GM12878 (cell line): ENCODE data around the gene LMNTD2. TPM values are rescaled to one million over a fixed set of nuclear protein-coding genes. Genes with fewer than 3 reads are reported as not detected.

Experiments used
- ATAC-seq: fragments of 200-7000 bp; cut with Tn5 transposase; 3 replicates; pipeline ENCODE4 v1.9.1; 2020; ENCODE audit warnings: mild to moderate bottlenecking, moderate library complexity
- Bru-seq: library from RNA; stranded (reverse); fragments of 400-500 nt; gene quantifications from one replicate; lab custom pipeline; 2021; lab: Mats Ljungman, UMichigan
- BruChase-seq, 2 experiments: library from RNA; stranded (reverse); fragments of 400-500 nt; gene quantifications; one replicate each; lab custom pipeline; 2021; lab: Mats Ljungman, UMichigan
- BruUV-seq: library from RNA; stranded (reverse); fragments of 400-500 nt; replicated peaks from 2 replicates; lab custom pipeline; 2021; lab: Mats Ljungman, UMichigan
- CTCF ChIA-PET: fragments of 300-600 bp; sonication (Branson Sonifier 250); formaldehyde crosslinking; extraction: SDS; loops from one replicate; lab custom pipeline; 2021; ENCODE audit warnings: inconsistent platforms; lab: Yijun Ruan, JAX
- POLR2A ChIA-PET: fragments of 350-600 bp; formaldehyde crosslinking; extraction: SDS; loops from one replicate; lab custom pipeline; 2021; ENCODE audit warnings: inconsistent platforms; lab: Charles Lee
- RAD21 ChIA-PET: fragments of 300-600 bp; sonication (Branson Sonifier 250); formaldehyde crosslinking; loops from one replicate; lab custom pipeline; 2023; ENCODE audit warnings: antibody characterized with exemption; ENCODE audit not compliant: unreplicated experiment; lab: Charles Lee
- SMC1A ChIA-PET: fragments of 300-600 bp; sonication (Branson Sonifier 250); formaldehyde crosslinking; loops from one replicate; lab custom pipeline; 2023; ENCODE audit not compliant: unreplicated experiment, uncharacterized antibody; lab: Charles Lee
- DNase-seq: peaks from one replicate; pipeline ENCODE4 v3.0.0-alpha.2; 2011; ENCODE audit warnings: low read depth, low spot score
- FAIRE-seq: peaks from 3 replicates; lab custom pipeline; 2011; peaks lifted over from hg19 to GRCh38; lab: Jason Lieb, UNC
- H2AFZ ChIP-seq: 2 replicates; pipeline ENCODE4 v1.6.0; 2011; ENCODE audit warnings: low read depth, low read length, control low read depth; ENCODE audit not compliant: control insufficient read depth
- H3K27ac ChIP-seq: 2 replicates; pipeline ENCODE4 v1.5.1; 2011; ENCODE audit warnings: control low read depth; ENCODE audit not compliant: control insufficient read depth, insufficient read depth
- H3K27me3 ChIP-seq, 2 experiments: replicated peaks in 1 of 2; 2 replicates each; pipeline versions ENCODE4 v1.6.0 to v1.6.1; 2011; ENCODE audit warnings: low read length in 1 of 2; ENCODE audit not compliant: control insufficient read depth in 2 of 2, insufficient read depth in 2 of 2
- H3K36me3 ChIP-seq, 2 experiments: 2 replicates each; pipeline ENCODE4 v1.5.1; 2011; ENCODE audit warnings: low read length in 1 of 2; ENCODE audit not compliant: control insufficient read depth in 2 of 2, insufficient read depth in 2 of 2
- H3K4me1 ChIP-seq: 2 replicates; pipeline ENCODE4 v1.6.1; 2011; ENCODE audit warnings: mild to moderate bottlenecking, low read length, moderate library complexity, mixed read lengths; ENCODE audit not compliant: control insufficient read depth, insufficient read depth
- H3K4me2 ChIP-seq: 2 replicates; pipeline ENCODE4 v1.6.0; 2011; ENCODE audit warnings: control low read depth; ENCODE audit not compliant: control insufficient read depth, insufficient read depth
- H3K4me3 ChIP-seq: fragments of 200-600 bp; sonication (generic); 2 replicates; pipeline ENCODE4 v1.5.1; 2016
- H3K79me2 ChIP-seq: 2 replicates; pipeline ENCODE4 v1.6.0; 2011; ENCODE audit warnings: low read length; ENCODE audit not compliant: control insufficient read depth, insufficient read depth
- H3K9ac ChIP-seq: 2 replicates; pipeline ENCODE4 v1.8.0; 2011; ENCODE audit warnings: low read length, control low read depth, mixed read lengths; ENCODE audit not compliant: control insufficient read depth, insufficient read depth
- H3K9me3 ChIP-seq: replicated peaks from 3 replicates; pipeline ENCODE4 v1.5.1; 2011; ENCODE audit warnings: mild to moderate bottlenecking, low read length; ENCODE audit not compliant: control insufficient read depth, insufficient read depth
- H4K20me1 ChIP-seq: 2 replicates; pipeline ENCODE4 v1.6.0; 2011; ENCODE audit not compliant: control insufficient read depth, insufficient read depth
- CHD4 ChIP-seq: fragments of 200-600 bp; sonication (generic); IDR thresholded peaks from 2 replicates; pipeline ENCODE4 v1.6.1; 2016; ENCODE audit warnings: mild to moderate bottlenecking
- IRF3 ChIP-seq: fragments of 450-650 bp; IDR thresholded peaks from 2 replicates; pipeline ENCODE4 v1.6.1; 2014; ENCODE audit warnings: mild to moderate bottlenecking
- JUNB ChIP-seq: IDR thresholded peaks from 2 replicates; pipeline ENCODE4 v1.6.1; 2016; ENCODE audit warnings: antibody characterized with exemption, mild to moderate bottlenecking
- KAT2A ChIP-seq: conservative IDR thresholded peaks from 2 replicates; pipeline ENCODE4 v1.6.1; 2011; ENCODE audit warnings: low read depth, low read length; ENCODE audit not compliant: control insufficient read depth
- MEF2A ChIP-seq: IDR thresholded peaks from 2 replicates; pipeline ENCODE4 v1.6.1; 2011; ENCODE audit warnings: low read depth, mild to moderate bottlenecking, low read length, moderate library complexity; ENCODE audit not compliant: insufficient read depth
- MXI1 ChIP-seq: fragments of 150-350 bp; IDR thresholded peaks from 2 replicates; pipeline ENCODE4 v1.6.1; 2011; ENCODE audit warnings: low read depth, mild to moderate bottlenecking, inconsistent platforms, low read length, improper control_type of control experiment
- NFXL1 ChIP-seq: fragments of 450-650 bp; IDR thresholded peaks from 2 replicates; pipeline ENCODE4 v1.6.1; 2017; ENCODE audit warnings: antibody characterized with exemption, mild to moderate bottlenecking, borderline replicate concordance
- PRDM15 ChIP-seq: fragments of 450-650 bp; formaldehyde crosslinking; IDR thresholded peaks from 2 replicates; pipeline ENCODE4 v1.4.0; 2020; ENCODE audit warnings: mild to moderate bottlenecking, moderate library complexity
- TCF7 ChIP-seq: IDR thresholded peaks from 2 replicates; pipeline ENCODE4 v1.6.1; 2014; ENCODE audit warnings: antibody characterized with exemption, borderline replicate concordance
- WGBS: methylation state at CpG from one replicate; pipeline ENCODE4 v1.1.6; 2016; ENCODE audit warnings: low lambda C conversion rate; ENCODE audit not compliant: insufficient replicate concordance, insufficient coverage; ENCODE audit errors: missing lambda C conversion rate; 5-methylcytosine and 5-hydroxymethylcytosine counted together
- in situ Hi-C: fragments of 300-500 bp; cut with MboI; formaldehyde crosslinking; loops from 9 replicates; pipeline ENCODE4 v1.14.3; 2018; ENCODE audit warnings: mixed read lengths
- intact Hi-C: fragments of 100-400 bp; cut with micrococcal nuclease; formaldehyde crosslinking; loops from one replicate; pipeline ENCODE4 v1.14.2; 2022; ENCODE audit not compliant: unreplicated experiment
- long read RNA-seq, 2 experiments: library from polyadenylated mRNA; unstranded; transcript quantifications; one replicate each; pipeline ENCODE4 v2.0.0, GENCODE V29; 2019 to 2020
- polyA minus RNA-seq, 3 experiments: library from RNA; depleted of rRNA, polyadenylated mRNA; stranded (reverse); fragments of >200 nt; gene quantifications; 2 replicates each; pipeline ENCODE4 v1.2.3, GENCODE V29; 2011
- polyA plus RNA-seq, 11 experiments: library from polyadenylated mRNA; depleted of rRNA in 4 of 11; unstranded in 6 of 11; stranded (reverse) in 5 of 11; fragments of >200 nt; fragmentation: Nextera tagmentation in 4 of 11; fragmentation: Illumina TruSeq in 1 of 11; extraction: Ambion mirVana in 4 of 11; extraction: Trizol in 1 of 11; gene quantifications; 1 replicate in 1 of 11; 2 replicates in 10 of 11; pipeline versions ENCODE4 v1.2.1 to v1.2.3, GENCODE V29; 2011 to 2016; ENCODE audit warnings: inconsistent platforms in 2 of 11, missing spikeins in 2 of 11, low read depth in 1 of 11
- total RNA-seq, 4 experiments: library from RNA; depleted of rRNA in 3 of 4; stranded (reverse); fragments of >200 nt in 3 of 4; fragmentation: Illumina TruSeq in 1 of 4; extraction: Trizol in 1 of 4; gene quantifications; 2 replicates each; pipeline versions ENCODE4 v1.2.1 to v1.2.3, GENCODE V29; 2013 to 2021
- TF ChIP-seq, protein P1 (sequence below): fragments of 450-650 bp; IDR thresholded peaks from 2 replicates; pipeline ENCODE4 v1.6.1; 2017; ENCODE audit warnings: antibody characterized with exemption, mild to moderate bottlenecking, moderate library complexity

Gene LMNTD2
- total RNA-seq (2013; cell fraction: nucleolus; rRNA removed) = 1.7 and 4.5 TPM in 2 replicates
- 2.1 and 3.8 TPM in 2 replicates for total RNA-seq (2014; rRNA removed)
- 0.45 and 0.83 TPM in 2 replicates for total RNA-seq (2014; rRNA removed; fragmentation: Illumina TruSeq; extraction: Trizol)
- 2.8 and 3.3 TPM in 2 replicates for total RNA-seq (2021)
- 0.76 TPM for polyA plus RNA-seq (2011; ENCODE audit: low read depth)
- polyA plus RNA-seq (2011; rRNA removed) = 0.99 and 1.2 TPM in 2 replicates
- polyA plus RNA-seq (2011; cell fraction: cytosol; rRNA removed) = 1.1 and 2.5 TPM in 2 replicates
- polyA plus RNA-seq (2011; cell fraction: nucleus; rRNA removed) = 33.2 and 35.5 TPM in 2 replicates
- 6.5 and 7.0 TPM in 2 replicates for polyA plus RNA-seq (2012)
- 0.22 TPM in 1 of 2 replicates, not detected in the other for polyA plus RNA-seq (2014; fragmentation: Illumina TruSeq; extraction: Trizol)
- polyA plus RNA-seq (2014; fragmentation: Nextera tagmentation; extraction: Ambion mirVana) = not detected
- polyA plus RNA-seq (2014; rRNA removed) = 3.5 and 4.1 TPM in 2 replicates
- polyA plus RNA-seq (2016; fragmentation: Nextera tagmentation; extraction: Ambion mirVana) = 1 to 10 TPM in 1 of 2 experiments, under 1 TPM in 1; 0.88 to 1.4 TPM
- polyA minus RNA-seq (2011; rRNA and poly(A)+ RNA removed) = 1.5 TPM in 1 of 2 replicates, not detected in the other
- 1.1 and 1.3 TPM in 2 replicates for polyA minus RNA-seq (2011; cell fraction: cytosol; rRNA and poly(A)+ RNA removed)
- polyA minus RNA-seq (2011; cell fraction: nucleus; rRNA and poly(A)+ RNA removed) = 3.1 and 3.8 TPM in 2 replicates
- Bru-seq, nascent RNA = percentile 46 among the genes with signal in this experiment
- BruChase-seq, experiment 1, labeled RNA remaining after a 6-hour chase = percentile 46 among the genes with signal in this experiment
- percentile 41 among the genes with signal in this experiment for BruChase-seq, experiment 2, labeled RNA remaining after a 2-hour chase
- long read RNA-seq, experiment 1 = 0 reads
- long read RNA-seq, experiment 2 = 0 reads

DNA sequence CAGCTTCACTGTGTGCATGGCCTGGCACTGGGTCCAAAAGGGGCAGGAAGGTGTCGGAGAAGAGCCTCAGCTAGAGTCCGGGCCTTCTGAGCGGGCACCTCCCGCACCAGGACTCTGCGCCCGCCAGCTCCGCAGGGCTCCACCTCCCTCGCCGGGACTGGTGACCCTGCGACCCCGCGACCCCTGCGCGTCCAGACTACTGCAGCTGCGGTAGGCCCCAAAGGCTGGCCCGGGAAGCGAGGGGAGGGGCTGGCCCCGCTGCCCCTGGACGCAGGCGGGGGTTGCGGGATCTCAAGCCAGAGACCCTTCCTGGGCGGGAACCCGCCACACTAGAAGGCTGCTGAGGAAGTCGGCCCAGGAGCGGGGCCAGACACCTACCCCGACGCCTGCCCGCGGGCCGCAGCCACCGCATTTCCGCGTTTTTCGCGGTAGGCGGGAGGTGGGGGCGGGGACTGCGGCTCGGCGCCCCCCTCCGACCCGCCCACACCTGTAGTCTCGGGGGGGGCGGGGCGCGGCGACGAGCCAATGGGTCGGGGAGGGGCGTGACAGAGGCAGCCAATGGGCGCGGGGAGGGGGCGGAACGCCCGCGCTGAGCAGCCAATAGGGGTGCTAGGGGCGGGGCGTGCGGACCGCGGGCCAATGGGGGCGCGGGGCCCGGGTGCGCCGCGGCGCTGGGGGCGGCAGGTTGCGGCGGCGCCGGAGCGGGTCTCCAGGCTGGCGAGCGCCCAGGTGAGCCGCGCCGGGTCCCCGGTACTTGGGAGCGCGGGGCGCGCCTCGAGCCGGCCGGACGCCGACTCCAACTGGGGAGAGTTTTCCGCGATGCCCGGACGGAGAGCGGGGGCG, at the start of gene LMNTD2, which contains the start of gene RASSF7:
Gene LMNTD2 (minus strand): TSS at position 434 of the 843 bp plus-strand sequence. CDS start 22 bp downstream, at position 412.
Gene RASSF7 (plus strand): TSS at position 666 of the 843 bp plus-strand sequence. CDS start 799 bp downstream, outside the sequence.
- H3K4me1 ChIP-seq = peaks cover 5% of the 10 kb centered on the region
- H3K4me3 ChIP-seq = peak within 1 kb of the TSS; percentile 89
- no peaks in the 10 kb centered on the region; a peak in 1 of 4 replicates for H3K36me3 ChIP-seq
- H3K9ac ChIP-seq = peak within 1 kb of the TSS; percentile 69
- H3K79me2 ChIP-seq = peaks cover 5% of the 10 kb centered on the region
- ATAC-seq = peak; percentile 96
- RAD21 ChIA-PET = no interaction called here
- CTCF ChIA-PET = interaction anchor here (0.8 to 1.9 kb wide), 4 partner anchors 135 to 166 kb away, joined by 3 to 10 read pairs (median 4); partner anchors contain the start of genes DEAF1 and TMEM80
- FAIRE-seq = no peak
- H3K27me3 ChIP-seq = peaks cover 0 to 5% of the 10 kb centered on the region in 2 experiments; a peak in 2 of 4 replicates
- SMC1A ChIA-PET = no interaction called here
- H3K9me3 ChIP-seq = no peaks in the 10 kb centered on the region
- intact Hi-C loops = no loop called here
- in situ Hi-C loops = no loop called here
- H4K20me1 ChIP-seq = no peaks in the 10 kb centered on the region
- peak within 1 kb of the TSS; percentile 90 for H2AFZ ChIP-seq
- POLR2A ChIA-PET = interaction anchor here (0.8 to 1.6 kb wide), 5 partner anchors 8 to 166 kb away, joined by 3 to 7 read pairs (median 4); partner anchors contain the start of gene TMEM80
- H3K27ac ChIP-seq = peak within 1 kb of the TSS; percentile 55
- BruUV-seq = TSS peak; percentile 73
- peak; percentile 60 for DNase-seq
- 3% methylated on average over 49 of the region's 95 CpGs for WGBS
- peak within 1 kb of the TSS; percentile 96 for H3K4me2 ChIP-seq
- no peak for TF ChIP-seq KAT2A
- TF ChIP-seq MEF2A = no peak
- no peak for TF ChIP-seq MXI1
- TF ChIP-seq, protein P1, sequence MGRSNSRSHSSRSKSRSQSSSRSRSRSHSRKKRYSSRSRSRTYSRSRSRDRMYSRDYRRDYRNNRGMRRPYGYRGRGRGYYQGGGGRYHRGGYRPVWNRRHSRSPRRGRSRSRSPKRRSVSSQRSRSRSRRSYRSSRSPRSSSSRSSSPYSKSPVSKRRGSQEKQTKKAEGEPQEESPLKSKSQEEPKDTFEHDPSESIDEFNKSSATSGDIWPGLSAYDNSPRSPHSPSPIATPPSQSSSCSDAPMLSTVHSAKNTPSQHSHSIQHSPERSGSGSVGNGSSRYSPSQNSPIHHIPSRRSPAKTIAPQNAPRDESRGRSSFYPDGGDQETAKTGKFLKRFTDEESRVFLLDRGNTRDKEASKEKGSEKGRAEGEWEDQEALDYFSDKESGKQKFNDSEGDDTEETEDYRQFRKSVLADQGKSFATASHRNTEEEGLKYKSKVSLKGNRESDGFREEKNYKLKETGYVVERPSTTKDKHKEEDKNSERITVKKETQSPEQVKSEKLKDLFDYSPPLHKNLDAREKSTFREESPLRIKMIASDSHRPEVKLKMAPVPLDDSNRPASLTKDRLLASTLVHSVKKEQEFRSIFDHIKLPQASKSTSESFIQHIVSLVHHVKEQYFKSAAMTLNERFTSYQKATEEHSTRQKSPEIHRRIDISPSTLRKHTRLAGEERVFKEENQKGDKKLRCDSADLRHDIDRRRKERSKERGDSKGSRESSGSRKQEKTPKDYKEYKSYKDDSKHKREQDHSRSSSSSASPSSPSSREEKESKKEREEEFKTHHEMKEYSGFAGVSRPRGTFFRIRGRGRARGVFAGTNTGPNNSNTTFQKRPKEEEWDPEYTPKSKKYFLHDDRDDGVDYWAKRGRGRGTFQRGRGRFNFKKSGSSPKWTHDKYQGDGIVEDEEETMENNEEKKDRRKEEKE = no peak
- TF ChIP-seq TCF7 = no peak
- peak; percentile 81 for TF ChIP-seq IRF3
- TF ChIP-seq CHD4 = no peak
- TF ChIP-seq JUNB = no peak
- no peak for TF ChIP-seq PRDM15 (CRISPR knock-in tag)
- no peak for TF ChIP-seq NFXL1
